A549 (cell line): ENCODE results near the gene PCSK5. TPM values are rescaled to one million over a fixed set of nuclear protein-coding genes. Genes with fewer than 3 reads are reported as not detected.

Experiments used
- ATAC-seq, 2 experiments: fragments of 200-7000 bp in 1 of 2; fragments of >200 bp in 1 of 2; cut with Nextera tagmentation in 1 of 2; cut with Tn5 transposase in 1 of 2; 3 replicates each; pipeline versions ENCODE4 v1.8.0 to v1.9.1; 2018 to 2020; ENCODE audit warnings: mild to moderate bottlenecking in 1 of 2, moderate library complexity in 1 of 2
- CTCF ChIA-PET: fragments of 300-600 bp; sonication (Branson Sonifier 250); formaldehyde crosslinking; extraction: SDS; loops from one replicate; lab custom pipeline; 2021; ENCODE audit warnings: antibody characterized with exemption, inconsistent platforms; lab: Yijun Ruan, JAX
- POLR2A ChIA-PET: fragments of 350-600 bp; formaldehyde crosslinking; extraction: SDS; loops from one replicate; lab custom pipeline; 2021; ENCODE audit warnings: antibody characterized with exemption, inconsistent platforms; lab: Yijun Ruan, JAX
- DNase-seq, 2 experiments: peaks; one replicate each; pipeline versions ENCODE4 v3.0.0 to v3.0.0-alpha.2; 2011 to 2016; ENCODE audit warnings: low read depth in 1 of 2, low spot score in 1 of 2
- FAIRE-seq: peaks from 2 replicates; lab custom pipeline; 2011; peaks lifted over from hg19 to GRCh38; lab: Jason Lieb, UNC
- H3K27ac ChIP-seq, 2 experiments: fragments of >200 bp; sonication (Bioruptor Twin); formaldehyde crosslinking; 3 replicates each; pipeline ENCODE4 v1.5.1; 2016 to 2017
- H3K4me1 ChIP-seq: fragments of >200 bp; sonication (Bioruptor Twin); formaldehyde crosslinking; 3 replicates; pipeline ENCODE4 v1.6.1; 2016
- H3K4me2 ChIP-seq: fragments of >200 bp; sonication (Bioruptor Twin); formaldehyde crosslinking; 3 replicates; pipeline ENCODE4 v1.6.1; 2016
- H3K4me3 ChIP-seq: fragments of >200 bp; sonication (Bioruptor Twin); formaldehyde crosslinking; 3 replicates; pipeline ENCODE4 v1.5.1; 2016
- H3K9me3 ChIP-seq: fragments of >200 bp; sonication (Bioruptor Twin); formaldehyde crosslinking; 3 replicates; pipeline ENCODE4 v1.6.1; 2016
- CBX8 ChIP-seq: fragments of 200-600 bp; sonication (generic); IDR thresholded peaks from 2 replicates; pipeline ENCODE4 v1.6.1; 2016
- CEBPB ChIP-seq, 2 experiments: fragments of >200 bp in 1 of 2; sonication (Bioruptor Twin) in 1 of 2; formaldehyde crosslinking in 1 of 2; IDR thresholded peaks; 2 replicates each; pipeline ENCODE4 v1.6.1; 2012 to 2016
- EHF ChIP-seq: fragments of 250-450 bp; sonication (Bioruptor Pico); IDR thresholded peaks from 2 replicates; pipeline ENCODE4 v1.5.0; 2020; ENCODE audit warnings: mild to moderate bottlenecking
- EHMT2 ChIP-seq: fragments of 200-600 bp; sonication (generic); IDR thresholded peaks from 2 replicates; pipeline ENCODE4 v1.6.1; 2016; ENCODE audit warnings: antibody characterized with exemption, low read depth, mild to moderate bottlenecking, moderate library complexity
- FOXS1 ChIP-seq: fragments of 250-450 bp; sonication (Bioruptor Pico); IDR thresholded peaks from 2 replicates; pipeline ENCODE4 v1.5.0; 2020; ENCODE audit warnings: mild to moderate bottlenecking, moderate library complexity
- GATA3 ChIP-seq: IDR thresholded peaks from 2 replicates; pipeline ENCODE4 v1.6.1; 2012; ENCODE audit warnings: borderline replicate concordance
- HDAC2 ChIP-seq: fragments of 200-600 bp; sonication (generic); IDR thresholded peaks from 2 replicates; pipeline ENCODE4 v1.6.1; 2016
- HOXA7 ChIP-seq: fragments of 250-450 bp; sonication (Bioruptor Pico); IDR thresholded peaks from 2 replicates; pipeline ENCODE4 v1.5.0; 2020; ENCODE audit warnings: mild to moderate bottlenecking, moderate library complexity
- HOXB13 ChIP-seq: fragments of 250-450 bp; sonication (Bioruptor Pico); IDR thresholded peaks from 2 replicates; pipeline ENCODE4 v1.5.0; 2020; ENCODE audit warnings: low read depth, mild to moderate bottlenecking, moderate library complexity
- JUN ChIP-seq, 2 experiments: fragments of >200 bp; sonication (Bioruptor Twin); formaldehyde crosslinking; IDR thresholded peaks; 2 replicates in 1 of 2; 3 replicates in 1 of 2; pipeline ENCODE4 v1.6.1; 2016 to 2017
- MAFK ChIP-seq: fragments of 450-650 bp; IDR thresholded peaks from 2 replicates; pipeline ENCODE4 v1.6.1; 2014; ENCODE audit not compliant: partially characterized antibody
- MAZ ChIP-seq: fragments of 150-350 bp; IDR thresholded peaks from 2 replicates; pipeline ENCODE4 v1.6.1; 2014; ENCODE audit warnings: antibody characterized with exemption, low read depth, low read length, borderline replicate concordance
- MYC ChIP-seq: IDR thresholded peaks from 2 replicates; pipeline ENCODE4 v1.6.1; 2012; ENCODE audit warnings: mild to moderate bottlenecking, inconsistent platforms, low read length, improper control_type of control experiment, borderline replicate concordance
- NFE2L2 ChIP-seq: fragments of 150-350 bp; conservative IDR thresholded peaks from 2 replicates; pipeline ENCODE4 v1.6.1; 2014; ENCODE audit warnings: low read length
- PHF8 ChIP-seq: fragments of 200-600 bp; sonication (generic); IDR thresholded peaks from 2 replicates; pipeline ENCODE4 v1.6.1; 2016; ENCODE audit warnings: low read depth, mild to moderate bottlenecking, antibody characterized with exemption, moderate library complexity, borderline replicate concordance
- POLR2A ChIP-seq: IDR thresholded peaks from 2 replicates; pipeline ENCODE4 v1.6.1; 2012; ENCODE audit warnings: mild to moderate bottlenecking, low read length
- RAD21 ChIP-seq, 2 experiments: fragments of >200 bp in 1 of 2; sonication (Bioruptor Twin) in 1 of 2; formaldehyde crosslinking in 1 of 2; IDR thresholded peaks in 1 of 2; conservative IDR thresholded peaks in 1 of 2; 2 replicates in 1 of 2; 3 replicates in 1 of 2; pipeline ENCODE4 v1.6.1; 2012 to 2018; ENCODE audit warnings: inconsistent platforms in 1 of 2
- ZC3H11A ChIP-seq: fragments of 450-650 bp; IDR thresholded peaks from 2 replicates; pipeline ENCODE4 v1.6.1; 2014; ENCODE audit warnings: antibody characterized with exemption, mild to moderate bottlenecking
- ZFP36 ChIP-seq: fragments of 450-650 bp; IDR thresholded peaks from 2 replicates; pipeline ENCODE4 v1.6.1; 2014; ENCODE audit warnings: borderline replicate concordance; ENCODE audit not compliant: partially characterized antibody
- ZSCAN20 ChIP-seq: fragments of 250-450 bp; sonication (Bioruptor Pico); IDR thresholded peaks from 2 replicates; pipeline ENCODE4 v1.8.0; 2022; ENCODE audit warnings: mild to moderate bottlenecking, moderate library complexity
- WGBS: methylation state at CpG from one replicate; pipeline ENCODE4 v1.1.6; 2017; ENCODE audit errors: missing lambda C conversion rate; 5-methylcytosine and 5-hydroxymethylcytosine counted together
- polyA plus RNA-seq, 4 experiments: library from polyadenylated mRNA; depleted of rRNA in 3 of 4; stranded (reverse); fragments of >200 nt; fragmentation: RNase III in 1 of 4; extraction: RNeasy Plus Mini Kit Qiagen cat#74134 plus additional on column Dnase treatment in 1 of 4; gene quantifications; 2 replicates in 3 of 4; 3 replicates in 1 of 4; pipeline ENCODE4 v1.2.3, GENCODE V29; 2011 to 2017
- TF ChIP-seq, protein P1 (sequence below): fragments of >200 bp; sonication (Bioruptor Twin); formaldehyde crosslinking; IDR thresholded peaks from 3 replicates; pipeline ENCODE4 v1.5.1; 2016
- TF ChIP-seq, protein P2 (sequence below): fragments of >200 bp; sonication (Bioruptor Twin); formaldehyde crosslinking; IDR thresholded peaks from 3 replicates; pipeline ENCODE4 v1.6.1; 2016
- TF ChIP-seq, protein P3 (sequence below): fragments of 450-650 bp; IDR thresholded peaks from 2 replicates; pipeline ENCODE4 v1.6.1; 2014; ENCODE audit warnings: antibody characterized with exemption

PCSK5 gene
- polyA plus RNA-seq, 2 of the 4 experiments (the other 2 are of a cell fraction) = 1.3 to 6.7 TPM

DNA sequence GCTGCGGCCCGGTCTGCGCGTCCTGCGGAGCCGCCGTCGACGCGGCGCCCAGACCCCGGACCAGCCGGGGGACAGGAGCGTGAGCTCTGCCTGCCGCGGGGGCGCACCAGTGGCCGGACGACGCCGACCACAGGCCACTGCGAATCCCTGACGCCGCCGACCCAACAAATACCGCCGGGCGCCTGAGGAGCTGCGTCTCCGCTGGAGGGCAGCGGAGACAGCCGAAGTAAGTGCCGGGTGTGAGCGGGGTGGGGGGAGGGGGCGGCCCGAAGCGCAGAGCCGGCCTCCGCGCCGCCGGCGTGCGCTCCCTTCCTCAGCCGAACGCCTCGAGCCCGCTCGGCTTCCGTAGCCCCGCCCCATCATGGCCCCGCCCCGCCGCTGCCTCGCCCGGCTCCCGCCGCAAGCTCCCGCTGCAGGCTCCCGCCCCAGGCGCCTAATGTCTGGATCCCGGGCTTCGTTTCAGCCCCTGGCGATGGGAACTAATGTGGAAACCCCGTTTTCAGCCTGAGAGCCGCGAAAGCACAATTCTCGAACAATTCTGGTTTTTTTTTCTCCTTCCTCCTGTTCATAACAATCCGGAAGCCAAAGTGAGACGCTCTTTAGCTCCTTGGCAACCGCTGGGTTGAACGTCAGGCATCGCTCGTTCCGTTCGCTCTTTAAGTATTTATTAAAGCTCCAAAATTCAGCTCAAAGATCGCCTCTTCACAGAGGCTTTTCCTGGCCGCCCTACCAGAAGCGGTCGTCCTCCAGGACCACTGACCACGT, 503.9 kb downstream of the PCSK5 start, which contains the start of gene RFK (continued):
- TF ChIP-seq PHF8 (peak; percentile 42), FOXS1 (no peak), POLR2A (peak; percentile 55), MYC (peak; percentile 72; the same call in 1 of the 2 replicates), ZC3H11A (no peak), RAD21 (conservative IDR thresholded peaks at IDR 0.05 in 1 of 2, IDR thresholded peaks at IDR 0.05 in 1 of 2) (peak; percentile 33 to 71)
- TF ChIP-seq, protein P1, sequence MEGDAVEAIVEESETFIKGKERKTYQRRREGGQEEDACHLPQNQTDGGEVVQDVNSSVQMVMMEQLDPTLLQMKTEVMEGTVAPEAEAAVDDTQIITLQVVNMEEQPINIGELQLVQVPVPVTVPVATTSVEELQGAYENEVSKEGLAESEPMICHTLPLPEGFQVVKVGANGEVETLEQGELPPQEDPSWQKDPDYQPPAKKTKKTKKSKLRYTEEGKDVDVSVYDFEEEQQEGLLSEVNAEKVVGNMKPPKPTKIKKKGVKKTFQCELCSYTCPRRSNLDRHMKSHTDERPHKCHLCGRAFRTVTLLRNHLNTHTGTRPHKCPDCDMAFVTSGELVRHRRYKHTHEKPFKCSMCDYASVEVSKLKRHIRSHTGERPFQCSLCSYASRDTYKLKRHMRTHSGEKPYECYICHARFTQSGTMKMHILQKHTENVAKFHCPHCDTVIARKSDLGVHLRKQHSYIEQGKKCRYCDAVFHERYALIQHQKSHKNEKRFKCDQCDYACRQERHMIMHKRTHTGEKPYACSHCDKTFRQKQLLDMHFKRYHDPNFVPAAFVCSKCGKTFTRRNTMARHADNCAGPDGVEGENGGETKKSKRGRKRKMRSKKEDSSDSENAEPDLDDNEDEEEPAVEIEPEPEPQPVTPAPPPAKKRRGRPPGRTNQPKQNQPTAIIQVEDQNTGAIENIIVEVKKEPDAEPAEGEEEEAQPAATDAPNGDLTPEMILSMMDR = peak; percentile 48
- TF ChIP-seq, protein P2, sequence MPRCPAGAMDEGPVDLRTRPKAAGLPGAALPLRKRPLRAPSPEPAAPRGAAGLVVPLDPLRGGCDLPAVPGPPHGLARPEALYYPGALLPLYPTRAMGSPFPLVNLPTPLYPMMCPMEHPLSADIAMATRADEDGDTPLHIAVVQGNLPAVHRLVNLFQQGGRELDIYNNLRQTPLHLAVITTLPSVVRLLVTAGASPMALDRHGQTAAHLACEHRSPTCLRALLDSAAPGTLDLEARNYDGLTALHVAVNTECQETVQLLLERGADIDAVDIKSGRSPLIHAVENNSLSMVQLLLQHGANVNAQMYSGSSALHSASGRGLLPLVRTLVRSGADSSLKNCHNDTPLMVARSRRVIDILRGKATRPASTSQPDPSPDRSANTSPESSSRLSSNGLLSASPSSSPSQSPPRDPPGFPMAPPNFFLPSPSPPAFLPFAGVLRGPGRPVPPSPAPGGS = peak; percentile 56; the same call in 1 of the 3 replicates
- TF ChIP-seq, all 56 proteins: peak for 12

DNA sequence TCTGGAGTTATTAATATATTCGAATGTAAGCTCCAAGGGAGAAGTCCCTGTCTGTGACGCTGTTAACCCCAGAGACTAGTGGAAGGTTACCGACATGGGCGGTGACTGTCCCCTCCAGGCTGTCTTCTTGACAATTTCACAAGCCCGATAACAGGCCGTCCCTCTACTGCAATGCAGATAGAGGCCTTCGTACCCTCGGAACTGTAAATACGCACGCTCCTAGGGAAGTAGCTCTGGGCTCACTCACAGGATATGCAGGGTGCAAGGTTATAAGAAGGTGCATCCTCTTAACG, 504.4 kb downstream of the PCSK5 start:
- CTCF ChIA-PET = interaction anchor here (0.5 to 4.8 kb wide), 13 partner anchors 8 to 312 kb away, joined by 3 to 53 read pairs (median 6); partner anchors contain the start of gene GCNT1
- TF ChIP-seq POLR2A (peak; percentile 33), NFE2L2 (no peak), MYC (no peak), HOXB13 (CRISPR knock-in tag) (no peak), ZSCAN20 (CRISPR knock-in tag) (no peak), CEBPB (IDR thresholded peaks at IDR 0.05) (0 out of 4 replicates have a peak, but pooled peaks of 1 of the 2 experiments have one; percentile 23)
- H3K27ac ChIP-seq = peak overlapping the region; percentile 98
- ATAC-seq = peak; percentile 75 to 79
- FAIRE-seq = no peak
- 4% methylated on average over 11 of the region's 11 CpGs for WGBS
- peaks cover 25% of the 10 kb centered on the region for H3K4me1 ChIP-seq
- peak overlapping the region; percentile 87 for H3K4me3 ChIP-seq
- no peaks in the 10 kb centered on the region for H3K9me3 ChIP-seq
- peak overlapping the region; percentile 78 for H3K4me2 ChIP-seq
- POLR2A ChIA-PET = interaction anchor here (0.6 to 3.5 kb wide), 12 partner anchors 10 to 738 kb away, joined by 3 to 102 read pairs (median 6); partner anchors contain the start of gene PCSK5
- peak; percentile 74 to 85 for DNase-seq

DNA sequence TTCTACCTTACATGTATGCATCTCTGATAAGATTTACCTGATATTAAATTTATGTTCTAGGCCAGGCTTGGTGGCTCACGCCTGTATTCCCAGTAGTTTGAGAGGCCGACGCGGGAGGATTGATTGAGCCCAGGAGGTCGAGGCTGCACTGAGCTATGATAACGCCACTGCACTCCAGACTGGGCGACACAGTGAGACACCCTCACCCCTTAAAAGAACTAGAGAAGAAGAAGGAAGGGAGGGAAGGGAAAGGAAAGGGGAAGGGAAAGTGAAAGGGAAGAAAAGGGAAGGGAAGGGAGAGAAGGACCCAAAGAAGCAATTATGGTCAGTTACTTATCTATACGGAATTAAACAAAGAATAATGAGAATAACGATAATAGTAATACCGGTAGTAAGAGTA, 504.9 kb downstream of the PCSK5 start:
- FAIRE-seq = no peak
- TF ChIP-seq MAFK (no peak), PHF8 (no peak), EHF (CRISPR knock-in tag) (no peak), GATA3 (no peak), EHMT2 (no peak), JUN (IDR thresholded peaks at IDR 0.05) (no peak), HOXA7 (CRISPR knock-in tag) (no peak), ZFP36 (no peak), RAD21 (conservative IDR thresholded peaks at IDR 0.05 in 1 of 2, IDR thresholded peaks at IDR 0.05 in 1 of 2) (no peak), FOXS1 (no peak), CBX8 (no peak), MAZ (no peak), HDAC2 (no peak)
- TF ChIP-seq, protein P3, sequence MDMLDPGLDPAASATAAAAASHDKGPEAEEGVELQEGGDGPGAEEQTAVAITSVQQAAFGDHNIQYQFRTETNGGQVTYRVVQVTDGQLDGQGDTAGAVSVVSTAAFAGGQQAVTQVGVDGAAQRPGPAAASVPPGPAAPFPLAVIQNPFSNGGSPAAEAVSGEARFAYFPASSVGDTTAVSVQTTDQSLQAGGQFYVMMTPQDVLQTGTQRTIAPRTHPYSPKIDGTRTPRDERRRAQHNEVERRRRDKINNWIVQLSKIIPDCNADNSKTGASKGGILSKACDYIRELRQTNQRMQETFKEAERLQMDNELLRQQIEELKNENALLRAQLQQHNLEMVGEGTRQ = no peak
- TF ChIP-seq, all 56 proteins: peak for 0
- no peaks in the 10 kb centered on the region for H3K9me3 ChIP-seq
- peaks cover 22% of the 10 kb centered on the region for H3K4me1 ChIP-seq
- ChIA-PET CTCF (interaction anchor here (0.8 to 3.6 kb wide), 7 partner anchors 11 to 309 kb away, joined by 3 to 26 read pairs (median 6); partner anchors contain the start of gene GCNT1), POLR2A (interaction anchor here (0.6 to 3.5 kb wide), 9 partner anchors 11 to 503 kb away, joined by 3 to 102 read pairs (median 7); no protein-coding TSS in a partner anchor)
- H3K4me2 ChIP-seq = peak overlapping the region; percentile 78
- peak overlapping the region; percentile 87 for H3K4me3 ChIP-seq
- WGBS = 88% methylated on average over 10 of the region's 10 CpGs
- DNase-seq (no peak), ATAC-seq (no peak)
- peak overlapping the region; percentile 98 for H3K27ac ChIP-seq
